ENCODE data around the gene SCN1B. TPM values are rescaled to one million over a fixed set of nuclear protein-coding genes. Genes with fewer than 3 reads are reported as not detected.

SCN1B gene
- total and polyA plus RNA-seq, 2 of the 13 experiments (the other 11 are each of a cell fraction or from before 2014, with no cell fraction given) = 2.7 to 20.1 TPM

- TF ChIP-seq, protein P1, sequence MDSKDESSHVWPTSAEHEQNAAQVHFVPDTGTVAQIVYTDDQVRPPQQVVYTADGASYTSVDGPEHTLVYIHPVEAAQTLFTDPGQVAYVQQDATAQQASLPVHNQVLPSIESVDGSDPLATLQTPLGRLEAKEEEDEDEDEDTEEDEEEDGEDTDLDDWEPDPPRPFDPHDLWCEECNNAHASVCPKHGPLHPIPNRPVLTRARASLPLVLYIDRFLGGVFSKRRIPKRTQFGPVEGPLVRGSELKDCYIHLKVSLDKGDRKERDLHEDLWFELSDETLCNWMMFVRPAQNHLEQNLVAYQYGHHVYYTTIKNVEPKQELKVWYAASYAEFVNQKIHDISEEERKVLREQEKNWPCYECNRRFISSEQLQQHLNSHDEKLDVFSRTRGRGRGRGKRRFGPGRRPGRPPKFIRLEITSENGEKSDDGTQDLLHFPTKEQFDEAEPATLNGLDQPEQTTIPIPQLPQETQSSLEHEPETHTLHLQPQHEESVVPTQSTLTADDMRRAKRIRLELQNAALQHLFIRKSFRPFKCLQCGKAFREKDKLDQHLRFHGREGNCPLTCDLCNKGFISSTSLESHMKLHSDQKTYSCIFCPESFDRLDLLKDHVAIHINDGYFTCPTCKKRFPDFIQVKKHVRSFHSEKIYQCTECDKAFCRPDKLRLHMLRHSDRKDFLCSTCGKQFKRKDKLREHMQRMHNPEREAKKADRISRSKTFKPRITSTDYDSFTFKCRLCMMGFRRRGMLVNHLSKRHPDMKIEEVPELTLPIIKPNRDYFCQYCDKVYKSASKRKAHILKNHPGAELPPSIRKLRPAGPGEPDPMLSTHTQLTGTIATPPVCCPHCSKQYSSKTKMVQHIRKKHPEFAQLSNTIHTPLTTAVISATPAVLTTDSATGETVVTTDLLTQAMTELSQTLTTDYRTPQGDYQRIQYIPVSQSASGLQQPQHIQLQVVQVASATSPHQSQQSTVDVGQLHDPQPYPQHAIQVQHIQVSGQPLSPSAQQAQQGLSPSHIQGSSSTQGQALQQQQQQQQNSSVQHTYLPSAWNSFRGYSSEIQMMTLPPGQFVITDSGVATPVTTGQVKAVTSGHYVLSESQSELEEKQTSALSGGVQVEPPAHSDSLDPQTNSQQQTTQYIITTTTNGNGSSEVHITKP (CRISPR knock-in tag; IDR thresholded peaks at IDR 0.05; ENCODE audit: low read depth) = no peak; the same call in 1 of the 2 replicates
- TF ChIP-seq ZNF749 (CRISPR knock-in tag; IDR thresholded peaks at IDR 0.05; ENCODE audit: borderline replicate concordance) (no peak), KDM2A (CRISPR knock-in tag; IDR thresholded peaks at IDR 0.05; ENCODE audit: borderline replicate concordance, low read depth) (peak; percentile 77; the same call in 1 of the 2 replicates), DR1 (CRISPR knock-in tag; IDR thresholded peaks at IDR 0.05) (peak; percentile 93), ZNF263 (CRISPR knock-in tag; IDR thresholded peaks at IDR 0.05) (peak; percentile 68; the same call in 1 of the 2 replicates), ZIK1 (CRISPR knock-in tag; IDR thresholded peaks at IDR 0.05; ENCODE audit: borderline replicate concordance, low read depth) (peak; percentile 91), ZNF354B (CRISPR knock-in tag; IDR thresholded peaks at IDR 0.05) (no peak), NFATC3 (CRISPR knock-in tag; IDR thresholded peaks at IDR 0.05) (0 out of 2 replicates have a peak, but pooled peaks have one; percentile 68), PPARG (CRISPR knock-in tag; conservative IDR thresholded peaks at IDR 0.05) (peak; percentile 83), ATF3 (CRISPR knock-in tag; IDR thresholded peaks at IDR 0.05) (peak; percentile 51), TCF7 (IDR thresholded peaks at IDR 0.05; ENCODE audit: low read depth) (peak; percentile 59; the same call in 1 of the 2 replicates), ELF1 (CRISPR knock-in tag; IDR thresholded peaks at IDR 0.05) (peak; percentile 79), ELF3 (CRISPR knock-in tag; IDR thresholded peaks at IDR 0.05) (peak; percentile 90), ZFP62 (CRISPR knock-in tag; IDR thresholded peaks at IDR 0.05) (no peak), BCL3 (CRISPR knock-in tag; IDR thresholded peaks at IDR 0.05) (peak; percentile 88; the same call in 1 of the 2 replicates), ZNF501 (CRISPR knock-in tag; IDR thresholded peaks at IDR 0.05) (peak; percentile 84; the same call in 1 of the 2 replicates), MED1 (CRISPR knock-in tag; IDR thresholded peaks at IDR 0.05) (peak; percentile 99), ZNF510 (CRISPR knock-in tag; IDR thresholded peaks at IDR 0.05; ENCODE audit: low read depth) (0 out of 2 replicates have a peak, but pooled peaks have one; percentile 40), SETDB1 (CRISPR knock-in tag; IDR thresholded peaks at IDR 0.05; ENCODE audit: borderline replicate concordance) (no peak), RORA (CRISPR knock-in tag; IDR thresholded peaks at IDR 0.05) (no peak), KAT7 (CRISPR knock-in tag; IDR thresholded peaks at IDR 0.05; ENCODE audit: borderline replicate concordance) (no peak), MAF1 (CRISPR knock-in tag; IDR thresholded peaks at IDR 0.05; ENCODE audit: borderline replicate concordance) (peak; percentile 61; the same call in 1 of the 2 replicates), ZNF724P (CRISPR knock-in tag; IDR thresholded peaks at IDR 0.05; ENCODE audit: borderline replicate concordance) (peak; percentile 61; the same call in 1 of the 2 replicates)
- TF ChIP-seq, protein P2, sequence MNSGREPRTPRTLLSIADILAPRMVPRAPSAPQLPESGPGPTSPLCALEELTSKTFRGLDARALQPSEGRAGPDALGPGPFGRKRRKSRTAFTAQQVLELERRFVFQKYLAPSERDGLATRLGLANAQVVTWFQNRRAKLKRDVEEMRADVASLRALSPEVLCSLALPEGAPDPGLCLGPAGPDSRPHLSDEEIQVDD (CRISPR knock-in tag; IDR thresholded peaks at IDR 0.05; ENCODE audit: borderline replicate concordance) = 0 out of 2 replicates have a peak, but pooled peaks have one; percentile 35
Measured at GRCh38 chr19:35040826-35041547, 10.7 kb downstream of the SCN1B start (continued).
